B cell (primary cell): ENCODE data around the gene CRTC1. TPM values are rescaled to one million over a fixed set of nuclear protein-coding genes. Genes with fewer than 3 reads are reported as not detected.

ENCODE experiments used
- ATAC-seq: fragments of 200-7000 bp; cut with Tn5 transposase; one replicate; pipeline ENCODE4 v1.10.0; 2021; ENCODE audit warnings: low read depth, mild to moderate bottlenecking, moderate number of reproducible peaks, moderate library complexity
- CTCF ChIA-PET: fragments of 350-600 bp; sonication (Branson Sonifier 250); formaldehyde crosslinking; loops from one replicate; lab custom pipeline; 2021; ENCODE audit warnings: antibody characterized with exemption, inconsistent platforms; lab: Charles Lee
- POLR2A ChIA-PET: fragments of 350-600 bp; sonication (Branson Sonifier 250); formaldehyde crosslinking; loops from one replicate; lab custom pipeline; 2021; ENCODE audit warnings: antibody characterized with exemption; lab: Charles Lee
- DNase-seq: peaks from one replicate; pipeline ENCODE4 v3.0.0; 2013
- H2AFZ ChIP-seq: 2 replicates; pipeline ENCODE4 v1.6.1; 2012; ENCODE audit warnings: mild to moderate bottlenecking, low read depth, low read length; ENCODE audit not compliant: insufficient read depth, poor library complexity, severe bottlenecking
- H3K27ac ChIP-seq, 2 donors: 1 replicate in 1 of 2; 2 replicates in 1 of 2; pipeline ENCODE4 v1.5.1; 2012 to 2013; ENCODE audit warnings: low read length in 2 of 2, mild to moderate bottlenecking in 2 of 2, moderate library complexity in 1 of 2
- H3K27me3 ChIP-seq, 4 experiments: fragments of 200-600 bp in 1 of 4; sonication (generic) in 1 of 4; replicated peaks in 1 of 4; 1 replicate in 2 of 4; 2 replicates in 2 of 4; pipeline versions ENCODE4 v1.6.1 to v1.7.0; 2013 to 2016; ENCODE audit warnings: low read length in 3 of 4, mild to moderate bottlenecking in 2 of 4, mixed read lengths in 1 of 4, moderate library complexity in 1 of 4; ENCODE audit not compliant: insufficient read depth in 4 of 4, control insufficient read depth in 3 of 4; ENCODE audit errors: control extremely low read depth in 1 of 4
- H3K36me3 ChIP-seq, 2 experiments: replicated peaks in 1 of 2; 1 replicate in 1 of 2; 2 replicates in 1 of 2; pipeline versions ENCODE4 v1.6.1 to v1.7.1; 2013; ENCODE audit warnings: low read length in 1 of 2; ENCODE audit not compliant: insufficient read depth in 2 of 2, control insufficient read depth in 1 of 2; ENCODE audit errors: control extremely low read depth in 1 of 2, extremely low read depth in 1 of 2
- H3K4me1 ChIP-seq, 2 donors: fragments of 200-600 bp in 1 of 2; sonication (generic) in 1 of 2; 1 replicate in 1 of 2; 2 replicates in 1 of 2; pipeline versions ENCODE4 v1.5.1 to v1.6.1; 2013 to 2017; ENCODE audit warnings: low read length in 2 of 2; ENCODE audit not compliant: control insufficient read depth in 2 of 2, insufficient read depth in 2 of 2
- H3K4me2 ChIP-seq: replicated peaks from 2 replicates; pipeline ENCODE3; 2012; ENCODE audit warnings: mild to moderate bottlenecking, low read depth, low read length; ENCODE audit not compliant: poor library complexity, severe bottlenecking
- H3K4me3 ChIP-seq, 5 experiments: fragments of 200-600 bp in 1 of 5; sonication (generic) in 1 of 5; 1 replicate in 3 of 5; 2 replicates in 2 of 5; pipeline versions ENCODE4 v1.5.1 to v1.7.0; 2011 to 2016; ENCODE audit warnings: low read length in 4 of 5, mild to moderate bottlenecking in 4 of 5, low read depth in 2 of 5, control low read depth in 1 of 5, moderate library complexity in 1 of 5; ENCODE audit not compliant: insufficient read depth in 1 of 5; ENCODE audit errors: control extremely low read depth in 1 of 5, extremely low read depth in 1 of 5
- H3K79me2 ChIP-seq: fragments of 200-600 bp; sonication (generic); one replicate; pipeline ENCODE4 v1.6.0; 2016; ENCODE audit warnings: low read length; ENCODE audit not compliant: control insufficient read depth, insufficient read depth
- H3K9ac ChIP-seq: fragments of 200-600 bp; sonication (generic); 2 replicates; pipeline ENCODE4 v1.6.1; 2017; ENCODE audit warnings: mild to moderate bottlenecking, low read length, moderate library complexity
- H3K9me3 ChIP-seq, 3 donors: one replicate each; pipeline versions ENCODE4 v1.6.1 to v1.7.1; 2013; ENCODE audit warnings: low read length in 2 of 3; ENCODE audit not compliant: control insufficient read depth in 2 of 3, insufficient read depth in 1 of 3; ENCODE audit errors: control extremely low read depth in 1 of 3
- H4K20me1 ChIP-seq: 2 replicates; pipeline ENCODE4 v1.6.0; 2012; ENCODE audit warnings: mild to moderate bottlenecking, low read length; ENCODE audit not compliant: insufficient read depth, control insufficient read depth, poor library complexity, severe bottlenecking
- H3K27ac Mint-ChIP-seq: one replicate; pipeline ENCODE4 v1.8.0; 2021; ENCODE audit warnings: mixed read lengths
- H3K27me3 Mint-ChIP-seq: one replicate; pipeline ENCODE4 v1.8.0; 2021; ENCODE audit warnings: mixed read lengths
- H3K4me1 Mint-ChIP-seq: one replicate; pipeline ENCODE4 v1.8.0; 2021; ENCODE audit warnings: mixed read lengths
- H3K4me3 Mint-ChIP-seq: one replicate; pipeline ENCODE4 v1.8.0; 2021; ENCODE audit warnings: mixed read lengths
- H3K9me3 Mint-ChIP-seq: one replicate; pipeline ENCODE4 v1.8.0; 2022; ENCODE audit warnings: mixed read lengths; ENCODE audit not compliant: insufficient read depth
- CTCF ChIP-seq: fragments of 200-600 bp; IDR thresholded peaks from one replicate; pipeline ENCODE4 v1.8.0; 2022; ENCODE audit warnings: antibody characterized with exemption, mild to moderate bottlenecking
- EZH2 ChIP-seq: IDR thresholded peaks from 2 replicates; pipeline ENCODE4 v1.6.1; 2012; ENCODE audit warnings: borderline replicate concordance, low read depth, mild to moderate bottlenecking, moderate library complexity, low read length; ENCODE audit not compliant: insufficient read depth, poor library complexity, severe bottlenecking
- WGBS: methylation state at CpG from one replicate; pipeline ENCODE4 v1.1.5; 2013; ENCODE audit warnings: missing lambda C conversion rate; ENCODE audit not compliant: insufficient coverage; 5-methylcytosine and 5-hydroxymethylcytosine counted together
- intact Hi-C: fragments of 100-400 bp; cut with micrococcal nuclease; formaldehyde crosslinking; loops from one replicate; pipeline ENCODE4 v1.10.0; 2022
- polyA plus RNA-seq: library from polyadenylated mRNA; depleted of rRNA; stranded (reverse); fragments of >200 nt; gene quantifications from 2 replicates; pipeline ENCODE4 v1.2.3, GENCODE V29; 2012
- total RNA-seq, 2 donors: library from RNA; stranded (reverse); fragments of 120-200 nt in 1 of 2; gene quantifications; 1 replicate in 1 of 2; 2 replicates in 1 of 2; pipeline versions ENCODE4 v1.2.3 to v1.2.4, GENCODE V29; 2013 to 2022

Gene CRTC1
- total and polyA plus RNA-seq, 2 donors (not counting 1 experiment from before 2014, with no cell fraction given): 15.9 to 30.1 TPM

DNA sequence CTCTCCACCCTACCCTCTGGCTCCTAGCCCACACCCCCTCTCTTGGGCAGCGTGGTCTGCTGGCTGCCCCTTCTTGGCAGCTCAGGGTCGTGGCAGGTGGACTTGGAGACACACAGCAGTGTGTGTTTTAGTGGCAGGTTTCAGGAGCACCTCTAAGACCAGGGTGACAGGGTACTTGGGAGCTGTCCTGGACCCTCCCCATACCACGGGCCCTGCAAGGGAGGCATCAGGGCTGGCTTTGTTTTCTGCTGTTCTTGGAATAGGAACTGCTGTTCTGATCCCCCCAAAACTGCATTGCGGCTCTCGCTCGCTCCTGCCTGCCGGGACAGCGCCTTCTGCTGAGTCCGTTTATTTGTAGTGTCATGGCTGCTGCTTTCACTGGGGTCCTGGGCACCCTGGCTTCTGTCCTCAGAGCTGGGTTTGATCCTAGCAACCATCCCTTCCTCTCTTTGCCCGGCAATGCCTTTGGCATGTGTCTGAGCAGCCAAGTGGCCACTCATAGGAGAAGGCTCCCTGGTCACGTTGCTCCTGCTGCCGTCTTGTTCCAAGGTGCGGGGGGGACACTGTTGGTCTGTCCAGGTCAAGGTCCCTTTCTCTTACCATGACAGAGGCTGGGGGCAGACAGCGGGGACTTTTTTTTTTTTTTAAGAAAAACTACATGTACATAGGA lies 95.5 kb downstream of the CRTC1 start:
- no peak overlapping the region for H2AFZ ChIP-seq
- Mint-ChIP-seq H3K4me3 (no peak overlapping the region), H3K27me3 (no peaks in the 10 kb centered on the region), H3K4me1 (peaks cover 8% of the 10 kb centered on the region), H3K27ac (no peak overlapping the region), H3K9me3 (no peaks in the 10 kb centered on the region)
- ChIA-PET POLR2A (interaction anchor here (0.6 kb wide), 1 partner anchor 736 kb away, joined by 4 read pairs; the partner anchor contains the start of gene TSSK6), CTCF (interaction anchor here (1.4 kb wide), 1 partner anchor 51 kb away, joined by 3 read pairs; no protein-coding TSS in a partner anchor)
- WGBS: 87% methylated on average over 12 of the region's 14 CpGs
- no peak overlapping the region for H3K9ac ChIP-seq
- no peak overlapping the region for H3K4me3 ChIP-seq
- TF ChIP-seq EZH2 (no peak), CTCF (no peak)
- peaks cover 15% of the 10 kb centered on the region for H4K20me1 ChIP-seq
- peaks cover 4 to 12% of the 10 kb centered on the region in 2 donors for H3K4me1 ChIP-seq
- DNase-seq: no peak
- H3K79me2 ChIP-seq: no peaks in the 10 kb centered on the region
- no peak for ATAC-seq
- no peak overlapping the region for H3K4me2 ChIP-seq
- intact Hi-C loops: no loop called here
- H3K36me3 ChIP-seq: no peaks in the 10 kb centered on the region
- no peak overlapping the region for H3K27ac ChIP-seq
- H3K27me3 ChIP-seq: no peaks in the 10 kb centered on the region
- no peaks in the 10 kb centered on the region for H3K9me3 ChIP-seq

DNA sequence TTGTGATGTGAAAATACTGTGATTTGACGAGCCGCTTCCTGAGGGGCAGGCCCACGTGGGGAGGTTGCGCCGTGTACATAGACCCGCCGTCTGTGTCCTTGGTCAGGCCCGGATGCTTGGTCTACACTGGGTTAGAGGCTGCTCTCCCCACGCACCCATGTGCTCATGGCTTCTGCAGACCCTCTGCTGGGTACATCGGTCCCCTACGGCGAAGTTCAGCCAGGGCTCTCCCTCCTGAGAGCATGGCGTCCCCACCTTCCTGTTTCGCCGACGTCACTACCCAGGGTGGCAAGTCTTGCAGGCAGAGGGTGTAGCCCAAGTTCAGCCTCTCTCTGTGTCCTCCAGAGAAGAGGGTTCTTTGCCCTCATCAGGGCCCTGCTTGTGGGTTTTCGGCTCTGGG lies 96.6 kb downstream of the CRTC1 start:
- Mint-ChIP-seq H3K4me1 (peaks cover 14% of the 10 kb centered on the region), H3K27ac (no peak overlapping the region), H3K9me3 (no peaks in the 10 kb centered on the region), H3K27me3 (peaks cover 5% of the 10 kb centered on the region), H3K4me3 (no peak overlapping the region)
- Histone ChIP-seq H3K4me2 (no peak overlapping the region), H3K36me3 (no peaks in the 10 kb centered on the region), H3K79me2 (no peaks in the 10 kb centered on the region), H2AFZ (no peak overlapping the region), H3K9ac (no peak overlapping the region), H3K27ac (no peak overlapping the region), H3K4me1 (peaks cover 4 to 16% of the 10 kb centered on the region in 2 donors), H4K20me1 (peaks cover 15% of the 10 kb centered on the region), H3K27me3 (peaks cover 0 to 9% (median 2%) of the 10 kb centered on the region in 4 experiments), H3K4me3 (no peak overlapping the region), H3K9me3 (peaks cover 0 to 9% (median 0%) of the 10 kb centered on the region in 3 donors)
- TF ChIP-seq EZH2: no peak
- TF ChIP-seq CTCF: no peak
- no peak for ATAC-seq
- 95% methylated on average over 16 of the region's 17 CpGs for WGBS
- intact Hi-C loops: no loop called here
- ChIA-PET CTCF (no interaction called here), POLR2A (no interaction called here)
- no peak for DNase-seq
